NCI-H446 treated with DMSO at 0.1 percent for 48 hours (cell line): Measurements from ENCODE around the gene AGRN.
"Not testable (repeated sequence)": the region's sequence is repeated elsewhere in the genome, so short reads cannot be mapped to it uniquely, and the experiment has no call there.

Experiments
- DNase-seq: peaks from one replicate; lab custom pipeline; 2025; lab: John Stamatoyannopoulos, UW

The AGRN gene

DNA sequence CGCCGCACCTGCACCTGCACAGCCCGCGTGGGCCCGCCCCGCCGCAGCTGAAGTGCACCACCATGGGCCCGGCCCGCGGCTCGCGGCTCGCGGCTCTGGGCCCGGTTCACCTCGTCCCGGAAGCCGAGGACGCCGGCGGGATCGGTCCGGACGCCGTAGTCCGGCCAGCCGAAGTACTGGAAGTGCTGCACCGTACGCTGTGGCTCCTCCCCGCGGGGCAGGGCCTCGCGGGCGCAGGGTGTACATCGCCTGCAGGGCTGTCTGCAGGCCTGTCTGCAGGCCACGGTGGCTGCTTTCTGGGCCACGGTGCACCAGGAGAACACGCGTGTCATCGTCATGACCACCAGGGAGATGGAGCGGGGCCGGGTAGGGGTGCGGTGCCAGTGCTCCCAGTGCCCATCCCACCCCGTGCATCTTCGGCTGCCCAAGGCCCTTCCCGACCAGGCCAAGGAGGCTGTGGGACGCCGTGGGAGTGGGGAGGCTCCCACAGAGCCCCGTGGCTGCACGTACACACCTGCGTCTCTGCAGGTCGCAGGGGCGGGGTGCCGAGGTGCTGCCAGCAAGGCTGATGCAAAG is 47.5 kb downstream of the AGRN start:
- DNase-seq = no peak

DNA sequence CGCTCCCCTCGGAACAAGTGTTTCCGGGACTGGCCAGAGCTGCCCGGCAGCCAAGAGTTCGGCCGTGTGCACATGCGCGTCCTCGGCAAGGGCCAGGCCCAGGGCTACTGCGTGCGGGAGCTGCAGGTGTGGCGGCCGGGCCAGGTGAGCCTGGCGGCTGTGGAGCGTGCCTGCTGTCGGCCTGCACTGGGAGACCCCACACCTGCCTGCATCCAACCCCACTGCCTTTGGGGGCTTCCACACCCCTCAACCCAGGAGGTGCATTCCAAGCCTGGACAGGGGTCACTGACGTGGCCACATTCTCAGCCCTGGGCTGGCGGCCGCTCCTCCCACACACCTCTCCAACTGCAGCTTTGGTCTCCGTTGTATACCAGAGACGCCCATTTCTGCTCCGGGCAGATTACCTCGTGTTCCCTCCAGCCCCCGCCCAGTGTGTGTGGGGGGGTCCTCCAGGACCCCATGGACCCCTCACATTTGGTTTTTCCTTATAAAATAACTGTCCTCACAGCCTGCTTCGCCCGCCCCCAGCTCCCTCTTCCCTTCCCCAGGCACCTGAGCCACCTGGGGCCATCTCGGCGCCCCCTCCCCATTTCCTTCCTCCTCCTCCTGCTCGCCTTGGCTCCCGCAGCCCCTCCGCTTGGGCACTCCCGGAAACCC is 48.1 kb downstream of the AGRN start:
- no peak for DNase-seq

DNA sequence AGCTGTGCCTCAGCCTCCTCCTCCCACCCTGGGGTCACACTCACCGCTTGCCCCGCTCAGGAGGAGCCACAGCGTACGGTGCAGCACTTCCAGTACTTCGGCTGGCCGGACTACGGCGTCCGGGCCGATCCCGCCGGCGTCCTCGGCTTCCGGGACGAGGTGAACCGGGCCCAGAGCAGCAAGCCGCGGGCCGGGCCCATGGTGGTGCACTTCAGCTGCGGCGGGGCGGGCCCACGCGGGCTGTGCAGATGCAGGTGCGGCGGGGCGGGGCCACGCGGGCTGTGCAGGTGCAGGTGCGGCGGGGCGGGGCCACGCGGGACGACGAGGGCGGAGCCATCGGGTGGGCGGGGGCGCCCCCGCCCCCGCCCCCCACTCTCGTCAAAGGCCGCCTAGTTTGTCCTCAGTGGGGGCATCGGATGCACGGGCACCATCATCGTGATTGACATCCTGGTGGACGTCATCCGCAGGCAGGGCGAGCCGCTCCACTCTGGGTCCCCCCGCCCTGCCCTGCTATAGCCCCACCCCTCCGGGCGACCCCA is 48.7 kb downstream of the AGRN start:
- DNase-seq = no peak

DNA sequence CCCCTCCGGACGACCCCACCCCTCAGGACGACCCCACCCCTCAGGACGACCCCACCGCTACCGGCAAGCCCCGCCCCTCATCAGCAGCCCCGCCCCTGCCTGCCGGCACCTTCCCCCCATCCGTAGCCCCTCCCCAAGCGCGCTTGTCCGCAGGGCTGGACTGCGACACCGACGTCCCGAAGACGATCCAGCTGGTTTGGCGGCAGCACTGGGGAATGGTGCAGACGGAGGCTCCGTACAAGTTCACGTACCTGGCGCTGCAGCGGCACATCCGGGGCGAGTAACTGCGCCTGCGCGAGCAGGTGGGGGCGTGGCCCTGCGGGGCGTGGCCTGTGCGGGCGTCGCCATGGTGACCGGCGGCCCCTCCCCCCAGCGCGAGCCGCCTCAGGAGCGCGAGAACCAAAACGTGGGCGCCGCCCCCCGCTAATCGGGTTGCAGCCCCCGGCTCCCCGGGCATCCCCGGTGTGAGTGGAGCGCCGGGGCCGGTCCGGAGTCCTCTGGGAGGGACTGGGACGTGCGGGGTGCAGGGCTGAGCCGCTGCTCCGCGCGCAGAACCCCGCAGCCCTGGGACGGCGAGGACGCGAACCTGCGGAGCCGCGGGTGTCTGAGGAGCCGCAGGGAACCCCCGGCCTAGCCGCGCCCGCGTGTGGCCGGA is 49.3 kb downstream of the AGRN start:
- DNase-seq = peak; percentile 18

DNA sequence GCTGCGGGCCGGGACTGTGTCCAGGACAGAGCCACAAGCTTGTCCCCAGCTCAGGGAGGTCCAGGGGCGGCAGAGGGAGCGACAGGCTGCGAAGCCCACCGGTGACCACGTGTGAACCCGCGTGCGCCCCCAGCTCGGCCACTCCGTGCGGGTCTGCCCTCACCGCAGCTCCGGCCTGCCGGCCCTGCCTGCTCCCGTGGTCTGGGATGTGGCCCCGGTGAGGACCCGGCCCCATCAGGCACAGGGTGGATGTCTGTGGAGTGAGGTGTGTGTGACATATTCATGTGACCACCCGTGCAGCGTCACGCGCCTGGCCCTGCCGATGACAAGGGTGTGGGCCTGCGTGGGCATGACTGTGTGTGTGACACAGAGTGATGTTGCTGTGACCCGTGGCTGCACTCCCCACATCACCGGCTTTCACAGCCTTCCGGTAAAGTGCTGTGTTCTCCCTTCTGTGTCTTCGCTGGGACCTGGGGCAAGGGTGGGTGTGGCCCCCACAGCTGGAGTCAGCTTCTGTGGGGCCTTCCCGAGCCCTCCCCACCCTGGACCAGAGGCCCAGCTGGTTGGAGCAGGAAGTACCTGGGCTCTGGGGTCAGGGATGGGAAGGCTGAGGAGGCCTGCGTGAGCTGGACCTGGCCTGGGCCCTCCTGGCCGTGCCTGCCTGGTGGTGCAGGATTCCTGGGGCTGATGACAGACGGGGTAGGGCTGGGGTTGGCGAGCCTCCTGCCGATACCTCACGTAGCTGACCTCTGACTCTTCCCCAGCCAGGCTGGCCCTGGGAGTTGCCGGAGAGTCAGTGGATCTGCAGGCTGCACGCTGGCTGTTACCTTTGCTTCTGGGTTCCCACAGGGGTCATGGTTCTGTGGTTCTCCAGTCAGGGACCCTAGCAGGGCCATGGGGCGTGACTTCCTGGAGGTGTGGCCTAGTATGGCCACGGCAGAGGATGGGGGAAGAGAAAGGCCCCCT is 50.1 kb downstream of the AGRN start:
- no peak for DNase-seq

DNA sequence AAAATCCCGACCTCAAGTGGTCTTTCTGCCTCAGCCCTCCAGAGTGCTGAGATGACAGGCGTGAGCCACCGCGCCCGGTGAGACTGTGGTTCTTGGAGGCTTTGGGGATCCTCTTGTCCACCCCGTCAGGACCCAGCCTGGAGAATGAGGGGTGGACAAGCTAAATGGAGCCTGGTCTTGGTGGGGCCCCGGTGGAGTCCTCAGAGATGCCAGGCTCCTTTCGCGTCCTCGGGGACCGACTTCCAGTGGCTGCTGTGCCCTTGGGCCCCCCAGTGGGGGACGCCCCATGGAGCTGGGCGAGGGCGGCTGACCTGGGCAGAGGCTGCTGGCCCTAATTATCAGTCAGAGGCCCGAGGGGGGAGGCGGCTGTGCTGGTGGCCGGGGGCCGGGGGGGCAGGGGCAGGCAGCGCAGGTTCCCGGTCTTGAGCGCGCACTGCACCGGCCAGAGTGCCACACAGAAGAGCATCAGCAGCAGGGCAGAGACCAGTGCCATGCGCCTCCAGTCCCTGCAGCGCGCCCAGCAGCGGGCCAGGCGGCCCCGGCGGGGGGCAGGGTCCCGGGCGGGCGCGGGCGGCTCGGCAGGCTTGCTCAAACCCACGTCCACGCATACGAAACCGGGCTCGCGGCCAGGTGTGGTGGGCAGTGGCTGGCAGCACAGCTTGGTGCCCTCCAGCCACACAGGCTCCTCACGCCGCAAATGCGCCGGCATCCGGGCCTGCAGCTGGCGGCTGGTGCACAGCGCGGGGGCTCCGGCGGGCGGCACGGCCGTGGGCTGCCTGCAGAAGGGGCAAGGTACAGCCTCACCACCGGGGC is 51.8 kb downstream of the AGRN start:
- DNase-seq = no peak

DNA sequence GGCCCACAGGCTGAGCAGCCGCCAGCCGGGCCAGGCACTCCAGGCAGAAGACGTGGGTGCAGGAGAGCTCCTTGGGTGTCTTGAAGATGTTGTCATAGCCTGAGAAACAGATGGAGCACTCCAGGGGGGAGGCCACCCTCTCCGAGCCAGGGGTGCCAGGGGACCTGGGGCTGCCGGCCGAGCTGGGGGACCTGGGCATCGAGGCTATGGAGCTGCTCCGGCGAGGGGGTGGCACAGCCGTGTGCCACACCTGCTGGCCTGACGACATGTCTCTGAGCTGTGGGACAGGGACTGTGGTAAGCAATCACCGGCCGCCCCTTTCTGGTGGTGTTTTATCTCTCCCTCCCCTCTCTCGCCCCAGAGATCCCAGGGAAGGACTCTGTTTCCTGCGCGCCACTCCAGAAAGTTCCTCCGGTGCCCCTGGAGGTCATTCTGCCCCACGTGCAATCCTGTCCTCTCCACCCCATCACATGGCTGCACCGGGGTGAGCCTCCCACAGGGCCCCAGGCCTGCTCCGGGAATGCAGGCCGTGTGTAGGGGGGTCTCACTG is 52.5 kb downstream of the AGRN start:
- DNase-seq = no peak

DNA sequence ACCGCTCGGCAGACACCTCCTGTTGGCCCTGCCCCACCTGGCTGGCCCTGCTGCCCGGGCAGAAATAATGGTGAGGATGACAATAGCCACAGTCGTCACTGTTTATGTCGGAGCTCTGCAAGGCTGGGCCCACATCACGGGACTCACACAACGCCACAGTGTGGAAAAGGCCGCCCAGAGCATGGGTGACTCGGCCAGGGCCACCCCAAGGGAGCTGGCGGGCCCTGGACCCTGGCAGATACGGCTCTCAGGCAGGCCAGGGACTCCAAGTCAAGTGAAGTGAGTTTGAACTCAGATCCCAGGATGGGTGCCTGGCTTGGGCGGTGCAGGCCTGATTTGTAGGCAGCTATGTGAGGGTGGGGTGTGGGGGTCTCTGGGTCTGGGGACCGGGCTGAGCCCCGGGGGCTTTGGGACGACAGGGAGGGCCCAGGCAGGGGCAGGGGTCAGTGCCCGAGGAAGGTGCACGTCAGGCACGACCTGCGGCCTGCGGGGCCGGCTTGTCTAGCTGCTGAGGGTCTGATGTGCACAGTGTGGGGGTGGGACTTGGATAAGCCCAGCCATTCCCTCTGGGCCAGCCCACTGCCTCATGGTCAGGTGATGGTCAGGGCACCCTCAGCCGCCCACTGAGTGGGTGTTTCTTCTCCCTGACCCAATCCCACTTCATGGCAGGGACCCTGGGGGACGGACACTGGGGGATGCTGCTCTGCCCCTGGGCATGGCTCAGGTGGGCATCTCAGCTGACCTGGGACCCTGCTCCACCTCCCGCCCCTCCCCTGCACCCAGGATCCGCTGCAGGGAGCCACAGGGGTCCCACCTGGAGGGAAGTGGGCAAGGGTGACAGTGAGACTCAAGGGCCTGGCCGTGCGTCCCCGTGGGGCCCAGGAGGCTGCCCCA is 53.2 kb downstream of the AGRN start:
- DNase-seq = no peak

DNA sequence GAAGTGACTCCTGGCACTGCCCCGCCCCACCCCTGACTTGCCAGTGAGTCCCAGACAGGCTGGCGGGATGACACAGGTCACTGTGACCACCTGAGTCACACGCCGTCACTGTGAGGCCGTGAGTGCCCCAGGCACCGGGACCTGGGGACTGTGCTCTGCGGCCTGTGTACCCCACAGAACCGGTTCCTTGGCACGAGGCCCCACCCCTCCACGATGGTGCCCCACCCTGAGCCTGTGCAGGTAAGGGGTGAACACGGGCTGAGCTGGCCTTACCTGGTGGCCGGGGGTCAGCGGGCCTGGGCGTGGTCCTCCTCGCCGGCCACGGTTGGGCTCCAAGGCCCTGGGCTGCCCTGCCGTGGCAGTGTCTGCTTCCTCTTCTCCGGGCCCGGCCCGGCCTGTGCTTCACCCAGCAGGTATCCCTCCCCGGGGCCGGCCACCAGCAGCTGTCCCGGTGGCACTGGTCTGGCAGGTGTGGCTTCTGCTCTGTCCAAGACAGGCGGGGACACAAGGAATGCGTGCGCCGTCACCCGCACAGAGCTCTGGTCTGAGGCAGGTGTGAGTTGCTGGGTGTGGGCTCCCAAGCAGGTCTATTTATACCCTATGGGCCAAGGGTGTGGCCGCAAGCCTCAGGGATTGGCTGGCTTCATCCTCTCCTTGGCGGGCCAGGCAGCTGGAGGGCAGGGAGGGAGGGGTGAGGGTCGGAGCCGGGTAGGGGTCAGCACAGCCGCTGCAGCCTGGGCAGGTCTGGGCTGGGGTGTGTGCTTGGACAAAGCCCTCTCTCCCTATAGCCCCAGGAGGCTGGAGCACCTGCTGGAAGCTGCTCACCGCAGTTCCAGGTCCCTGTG is 54.0 kb downstream of the AGRN start, which contains the start of gene RNF223:
Gene RNF223, minus strand, starts transcription at position 564 of the 845 bp plus-strand sequence. CDS start 1,740 bp downstream, outside the sequence.
- DNase-seq = no peak

DNA sequence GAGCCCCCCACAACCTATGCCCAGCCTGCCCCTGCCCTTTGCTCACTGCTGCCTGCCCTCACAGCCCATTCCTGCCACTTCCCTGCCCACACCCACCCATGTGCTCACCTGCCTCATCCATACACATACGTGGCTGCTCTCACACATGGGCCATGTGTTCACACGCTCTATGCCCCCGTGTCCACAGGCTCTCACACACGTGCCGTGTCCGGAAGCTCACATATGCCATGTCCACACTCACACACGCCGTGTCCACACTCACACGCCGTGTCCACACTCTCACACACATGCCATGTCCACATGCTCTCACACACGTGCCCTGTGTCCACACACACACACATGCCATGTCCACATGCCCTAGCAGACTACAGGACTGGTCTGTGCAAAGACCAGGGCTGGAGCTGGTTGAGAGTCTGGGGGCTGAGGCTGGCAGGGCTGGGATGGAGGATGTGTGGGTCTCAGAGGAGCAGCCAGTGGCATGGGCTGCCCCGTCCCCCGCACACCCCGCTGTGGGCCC is 54.8 kb downstream of the AGRN start:
- DNase-seq = no peak

DNA sequence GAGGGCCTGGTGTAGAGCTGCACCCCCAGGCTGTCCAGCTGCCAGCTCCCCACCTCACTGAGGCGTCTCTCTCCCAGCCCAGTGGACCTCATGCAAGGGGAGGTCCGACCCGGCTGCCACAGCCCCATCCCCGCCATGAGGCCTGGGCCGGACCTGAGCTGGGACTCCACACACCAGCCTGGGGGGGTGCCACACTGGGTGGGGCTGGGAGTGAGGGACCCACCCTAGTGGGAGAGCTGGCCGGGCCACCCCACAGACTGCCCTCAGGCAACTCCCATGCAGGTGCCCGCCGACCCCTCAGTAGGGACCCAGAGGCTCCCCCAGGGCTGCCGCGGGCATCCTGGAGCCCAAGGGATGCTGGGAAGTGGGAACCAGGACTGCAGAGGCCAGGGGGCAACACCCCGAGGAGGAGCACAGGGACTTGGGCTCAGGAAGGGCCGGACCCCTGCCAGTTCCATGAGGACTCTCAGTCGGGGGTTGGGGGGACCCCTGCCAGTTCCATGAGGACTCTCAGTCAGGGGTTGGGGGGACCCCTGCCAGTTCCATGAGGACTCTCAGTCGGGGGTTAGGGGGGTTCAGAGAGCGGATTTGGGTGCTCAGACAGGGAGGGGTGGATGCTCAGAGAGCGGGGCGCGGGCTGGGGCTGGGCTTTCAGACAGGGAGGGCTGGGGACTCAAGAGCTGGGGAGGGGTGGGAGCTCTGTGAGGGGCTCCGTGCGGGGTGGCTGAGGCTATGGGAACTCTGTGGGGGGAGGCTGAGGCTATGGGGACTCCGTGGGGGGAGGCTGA is 55.4 kb downstream of the AGRN start:
- DNase-seq = no peak

DNA sequence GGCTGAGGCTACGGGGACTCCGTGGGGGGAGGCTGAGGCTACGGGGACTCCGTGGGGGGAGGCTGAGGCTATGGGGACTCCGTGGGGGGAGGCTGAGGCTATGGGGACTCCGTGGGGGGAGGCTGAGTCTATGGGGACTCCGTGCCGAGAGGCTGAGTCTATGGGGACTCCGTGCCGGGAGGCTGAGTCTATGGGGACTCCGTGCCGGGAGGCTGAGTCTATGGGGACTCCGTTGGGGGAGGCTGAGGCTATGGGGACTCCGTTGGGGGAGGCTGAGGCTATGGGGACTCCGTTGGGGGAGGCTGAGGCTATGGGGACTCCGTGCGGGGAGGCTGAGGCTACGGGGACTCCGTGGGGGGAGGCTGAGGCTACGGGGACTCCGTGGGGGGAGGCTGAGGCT is 57.5 kb downstream of the AGRN start:
- DNase-seq = not testable (repeated sequence)

DNA sequence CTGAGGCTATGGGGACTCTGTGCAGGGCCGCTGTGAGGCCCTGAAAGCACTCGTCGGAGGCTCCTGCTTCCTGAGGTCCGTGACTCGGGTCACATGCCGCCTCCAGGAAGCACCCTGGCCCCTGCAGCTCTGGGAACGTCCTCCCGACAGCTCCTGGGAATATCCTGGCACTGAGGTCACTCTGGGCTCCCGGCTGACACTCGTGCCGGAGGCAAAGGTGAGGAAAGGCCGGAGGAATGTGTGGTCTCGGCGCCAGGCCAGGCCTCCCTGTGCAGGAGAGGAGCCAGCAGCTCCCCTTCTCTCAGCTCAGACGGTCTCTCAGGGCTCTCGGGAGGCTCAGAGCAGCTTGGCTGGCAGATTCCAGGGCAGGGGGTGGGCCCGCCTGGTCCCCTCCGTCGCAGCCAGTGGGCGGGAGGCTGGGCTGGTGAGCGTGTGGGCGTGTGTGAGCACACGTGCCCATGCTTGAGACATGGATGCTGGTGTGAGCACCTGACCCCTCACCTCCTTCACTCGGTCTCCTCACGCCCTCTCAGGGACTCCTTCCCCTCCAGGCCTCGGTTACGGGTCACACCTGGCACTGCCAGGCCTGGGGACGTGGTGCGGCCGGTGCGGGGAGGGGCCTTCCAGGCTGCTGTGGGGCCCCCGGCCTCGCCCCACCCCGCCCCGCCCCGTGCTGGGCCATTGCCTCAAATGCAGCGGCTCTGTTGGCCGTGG is 59.6 kb downstream of the AGRN start:
- DNase-seq = no peak

DNA sequence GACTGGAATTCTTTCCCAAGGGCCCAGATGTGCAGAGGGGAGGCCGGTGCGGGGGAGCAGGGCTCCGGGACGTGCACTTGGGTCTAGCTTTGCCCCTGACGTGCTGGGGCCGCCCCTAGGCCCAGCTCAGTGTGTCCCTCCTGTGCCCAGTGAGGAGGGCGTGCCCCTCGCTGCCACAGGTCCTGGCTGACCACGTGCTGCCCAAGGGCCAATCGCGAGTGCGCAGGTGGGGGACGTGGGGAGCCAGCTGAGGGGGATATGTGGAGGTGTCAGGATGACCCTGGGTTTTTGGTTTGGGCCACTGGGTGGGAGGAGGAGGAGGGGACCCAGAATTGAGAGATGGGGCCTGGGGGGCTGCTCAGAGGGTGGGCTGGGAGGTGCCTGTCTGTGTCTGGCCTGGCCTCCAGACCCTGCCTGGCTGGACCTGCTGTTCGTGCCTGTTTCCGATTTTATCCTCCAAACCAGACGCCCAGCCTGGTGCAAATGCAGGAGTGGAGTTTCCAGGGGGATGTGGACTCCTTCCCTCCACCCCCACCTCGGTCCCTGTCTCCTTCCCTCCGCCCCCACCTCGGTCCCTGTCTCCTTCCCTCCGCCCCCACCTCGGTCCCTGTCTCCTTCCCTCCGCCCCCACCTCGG is 60.3 kb downstream of the AGRN start:
- no peak for DNase-seq

DNA sequence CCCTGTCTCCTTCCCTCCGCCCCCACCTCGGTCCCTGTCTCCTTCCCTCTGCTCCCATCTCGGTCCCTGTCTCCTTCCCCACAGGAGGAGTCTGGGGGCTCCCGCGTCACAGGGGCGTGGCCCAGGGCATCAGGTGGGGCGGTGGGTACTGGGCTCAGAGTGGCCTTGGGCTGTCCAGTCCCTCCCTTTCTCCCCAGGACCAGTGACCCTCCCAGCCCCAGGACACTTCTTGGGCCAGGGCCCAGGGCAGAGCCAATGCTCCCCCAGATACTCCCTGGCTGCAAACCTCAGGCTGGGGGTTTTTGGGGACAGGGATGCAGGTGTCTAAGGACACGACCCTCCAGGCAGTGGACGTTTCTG is 61.0 kb downstream of the AGRN start:
- no peak for DNase-seq

DNA sequence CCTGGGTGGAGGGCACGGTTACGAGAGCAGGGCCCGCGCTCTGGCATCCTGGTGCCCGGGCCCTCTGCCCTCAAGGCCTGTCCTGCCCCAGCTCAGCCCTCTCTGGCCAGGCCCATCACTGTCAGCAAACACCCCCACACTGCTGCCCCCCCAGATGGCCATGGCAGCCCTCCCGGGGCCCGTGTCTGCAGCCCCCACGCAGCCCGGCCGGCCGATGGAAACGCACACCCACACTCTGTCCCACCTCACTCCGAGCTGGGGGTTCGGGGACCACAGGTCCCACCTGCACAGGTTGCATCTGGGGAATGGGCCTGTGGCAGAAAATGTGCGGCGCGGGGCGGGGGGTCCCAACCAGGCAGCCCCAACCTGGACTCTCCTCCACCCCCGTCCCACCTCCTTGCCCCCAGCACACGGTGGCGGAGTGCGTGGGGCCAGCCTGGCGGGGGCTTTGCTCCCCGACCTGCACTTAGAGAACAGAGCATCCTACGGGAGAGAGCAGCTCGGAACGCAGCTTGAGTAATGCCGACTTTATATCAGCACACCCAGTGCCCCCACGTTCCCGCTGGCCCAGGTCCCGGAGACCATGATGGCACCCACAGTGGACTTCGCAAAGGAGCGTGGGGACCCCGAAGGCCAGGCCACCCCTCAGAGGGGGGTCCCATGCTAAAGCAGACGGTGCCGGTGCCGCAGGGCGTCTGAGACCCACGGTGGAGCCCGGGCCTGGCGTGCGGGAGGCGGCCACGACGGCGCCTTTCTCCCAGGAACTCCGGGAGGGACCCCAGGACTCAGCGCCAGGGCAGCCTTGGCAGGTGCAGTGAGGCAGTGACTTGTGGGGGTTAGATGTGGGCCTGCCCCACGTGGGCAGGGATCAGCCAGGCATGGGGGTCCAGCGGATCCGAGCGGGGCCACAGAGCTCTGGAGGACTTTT is 61.7 kb downstream of the AGRN start:
- no peak for DNase-seq
